HCT116 (cell line): Measurements from ENCODE around the gene GALNT6. TPM values are rescaled to one million over a fixed set of nuclear protein-coding genes. Genes with fewer than 3 reads are reported as not detected.

ENCODE experiments used
- ATAC-seq: fragments of 200-7000 bp; cut with Tn5 transposase; 2 replicates; pipeline ENCODE4 v1.9.1; 2020; ENCODE audit warnings: mild to moderate bottlenecking, moderate library complexity
- BruUV-seq: library from RNA; stranded (reverse); fragments of 400-500 nt; replicated peaks from 2 replicates; lab custom pipeline; 2021; lab: Mats Ljungman, UMichigan
- CTCF ChIA-PET: fragments of 300-600 bp; sonication (Branson Sonifier 250); formaldehyde crosslinking; loops from one replicate; lab custom pipeline; 2021; ENCODE audit warnings: antibody characterized with exemption; lab: Charles Lee
- POLR2A ChIA-PET: fragments of 300-600, 350-600 bp; sonication (Branson Sonifier 250); formaldehyde crosslinking; loops from one replicate; lab custom pipeline; 2021; ENCODE audit warnings: antibody characterized with exemption; lab: Charles Lee
- RAD21 ChIA-PET, 2 experiments: fragments of 300-600 bp; sonication (Branson Sonifier 250); formaldehyde crosslinking; loops; one replicate each; lab custom pipeline; 2023; ENCODE audit warnings: low total read pairs in 2 of 2; ENCODE audit not compliant: uncharacterized antibody in 2 of 2, unreplicated experiment in 2 of 2, low non-redundant PET in 1 of 2; lab: Charles Lee
- DNase-seq: peaks from one replicate; pipeline ENCODE4 v3.0.0-alpha.2; 2010; ENCODE audit warnings: low read depth, low spot score
- H2AFZ ChIP-seq: fragments of 200-600 bp; shearing (Covaris generic), sonication (generic); 2 replicates; pipeline ENCODE4 v1.6.1; 2017; ENCODE audit warnings: low read depth, mixed run types, mixed read lengths, antibody characterized with exemption, low read length; ENCODE audit not compliant: poor library complexity, severe bottlenecking
- H3K27ac ChIP-seq: 2 replicates; pipeline ENCODE4 v1.5.1; 2012; ENCODE audit warnings: low read depth, low read length
- H3K27me3 ChIP-seq: fragments of 200-600 bp; sonication (generic); 2 replicates; pipeline ENCODE4 v1.6.1; 2016; ENCODE audit warnings: mixed run types, low read length, mixed read lengths; ENCODE audit not compliant: insufficient read depth
- H3K36me3 ChIP-seq, 2 experiments: fragments of 200-500 bp in 1 of 2; fragments of 200-600 bp in 1 of 2; sonication (Bioruptor generic) in 1 of 2; sonication (generic) in 1 of 2; 2 replicates each; pipeline versions ENCODE4 v1.5.1 to v1.6.1; 2014 to 2016; ENCODE audit warnings: low read length in 2 of 2, inconsistent platforms in 1 of 2, mixed read lengths in 1 of 2, mixed run types in 1 of 2; ENCODE audit not compliant: insufficient read depth in 2 of 2, control insufficient read depth in 1 of 2
- H3K4me1 ChIP-seq, 2 experiments: fragments of 200-600 bp in 1 of 2; sonication (generic) in 1 of 2; 2 replicates each; pipeline versions ENCODE4 v1.5.1 to v1.6.1; 2012 to 2017; ENCODE audit warnings: low read length in 2 of 2, inconsistent platforms in 1 of 2, mild to moderate bottlenecking in 1 of 2, mixed read lengths in 1 of 2, mixed run types in 1 of 2, moderate library complexity in 1 of 2; ENCODE audit not compliant: insufficient read depth in 2 of 2, control insufficient read depth in 1 of 2
- H3K4me2 ChIP-seq: fragments of 200-600 bp; sonication (generic); 2 replicates; pipeline ENCODE4 v1.6.1; 2017; ENCODE audit warnings: mixed run types, low read length, mixed read lengths
- H3K4me3 ChIP-seq, 2 experiments: fragments of 200-600 bp in 1 of 2; sonication (generic) in 1 of 2; replicated peaks in 1 of 2; 2 replicates each; pipeline ENCODE4 v1.5.1; 2011 to 2016; ENCODE audit warnings: low read length in 2 of 2, control low read depth in 1 of 2, low read depth in 1 of 2, mild to moderate bottlenecking in 1 of 2, mixed read lengths in 1 of 2, mixed run types in 1 of 2
- H3K79me2 ChIP-seq: fragments of 200-600 bp; sonication (generic); 2 replicates; pipeline ENCODE4 v1.6.1; 2017; ENCODE audit warnings: mild to moderate bottlenecking, mixed run types, low read length, moderate library complexity, mixed read lengths; ENCODE audit not compliant: insufficient read depth
- H3K9ac ChIP-seq: fragments of 200-600 bp; sonication (generic); 2 replicates; pipeline ENCODE4 v1.6.1; 2016; ENCODE audit warnings: low read length, mixed read lengths
- H3K9me2 ChIP-seq: fragments of 200-600 bp; sonication (generic), shearing (Covaris generic); 2 replicates; pipeline ENCODE4 v1.6.1; 2017; ENCODE audit warnings: mixed run types, mild to moderate bottlenecking, moderate library complexity; ENCODE audit not compliant: insufficient read depth
- H3K9me3 ChIP-seq, 2 experiments: fragments of 200-500 bp in 1 of 2; fragments of 200-600 bp in 1 of 2; sonication (Bioruptor generic) in 1 of 2; sonication (generic) in 1 of 2; 2 replicates each; pipeline ENCODE4 v1.6.1; 2014 to 2017; ENCODE audit warnings: low read length in 2 of 2, mixed read lengths in 2 of 2, inconsistent platforms in 1 of 2, low read depth in 1 of 2, mild to moderate bottlenecking in 1 of 2, mixed run types in 1 of 2, moderate library complexity in 1 of 2; ENCODE audit not compliant: control insufficient read depth in 1 of 2, insufficient read depth in 1 of 2
- H4K20me1 ChIP-seq: fragments of 200-600 bp; sonication (generic), shearing (Covaris generic); 2 replicates; pipeline ENCODE4 v1.6.1; 2017; ENCODE audit warnings: mixed run types, mild to moderate bottlenecking, moderate library complexity; ENCODE audit not compliant: insufficient read depth
- CBX3 ChIP-seq: IDR thresholded peaks from 2 replicates; pipeline ENCODE4 v1.6.1; 2012; ENCODE audit warnings: low read depth
- CEBPB ChIP-seq: IDR thresholded peaks from 2 replicates; pipeline ENCODE4 v1.6.1; 2012; ENCODE audit warnings: low read depth
- CTCF ChIP-seq, 3 experiments: fragments of 200-600 bp in 1 of 3; sonication (generic) in 1 of 3; IDR thresholded peaks in 2 of 3; conservative IDR thresholded peaks in 1 of 3; 2 replicates each; pipeline ENCODE4 v1.5.1; 2012 to 2017; ENCODE audit warnings: low read depth in 2 of 3, low read length in 2 of 3, antibody characterized with exemption in 1 of 3, borderline replicate concordance in 1 of 3, control low read depth in 1 of 3, mild to moderate bottlenecking in 1 of 3, mixed read lengths in 1 of 3, mixed run types in 1 of 3, moderate library complexity in 1 of 3; ENCODE audit not compliant: insufficient read depth in 1 of 3
- EGR1 ChIP-seq: IDR thresholded peaks from 2 replicates; pipeline ENCODE4 v1.6.1; 2012; ENCODE audit warnings: low read depth
- ELF1 ChIP-seq: IDR thresholded peaks from 2 replicates; pipeline ENCODE4 v1.6.1; 2012; ENCODE audit warnings: low read depth, borderline replicate concordance
- EZH2 ChIP-seq: fragments of 200-600 bp; sonication (generic); IDR thresholded peaks from 2 replicates; pipeline ENCODE4 v1.6.1; 2017; ENCODE audit warnings: antibody characterized with exemption, mixed run types
- EZH2phosphoT487 ChIP-seq: fragments of 200-600 bp; IDR thresholded peaks from 2 replicates; pipeline ENCODE4 v1.6.1; 2018; ENCODE audit warnings: antibody characterized with exemption, borderline replicate concordance
- JUND ChIP-seq: IDR thresholded peaks from 2 replicates; pipeline ENCODE4 v1.6.1; 2012
- POLR2AphosphoS5 ChIP-seq: IDR thresholded peaks from 2 replicates; pipeline ENCODE4 v1.6.1; 2011; ENCODE audit warnings: mild to moderate bottlenecking, low read depth, low read length, moderate library complexity
- RAD21 ChIP-seq: IDR thresholded peaks from 2 replicates; pipeline ENCODE4 v1.6.1; 2012; ENCODE audit warnings: low read depth, mild to moderate bottlenecking
- REST ChIP-seq: IDR thresholded peaks from 2 replicates; pipeline ENCODE4 v1.6.1; 2012; ENCODE audit warnings: low read depth
- SIN3A ChIP-seq: IDR thresholded peaks from 2 replicates; pipeline ENCODE4 v1.6.1; 2012; ENCODE audit warnings: low read depth
- SP1 ChIP-seq: IDR thresholded peaks from 2 replicates; pipeline ENCODE4 v1.6.1; 2012; ENCODE audit warnings: low read depth
- TCF7L2 ChIP-seq: IDR thresholded peaks from 2 replicates; pipeline ENCODE4 v1.7.0; 2011; ENCODE audit warnings: borderline replicate concordance, inconsistent platforms; ENCODE audit not compliant: insufficient read depth, insufficient read length; ENCODE audit errors: extremely low read depth
- ZBTB33 ChIP-seq: IDR thresholded peaks from 2 replicates; pipeline ENCODE4 v1.6.1; 2011; ENCODE audit warnings: mild to moderate bottlenecking, low read length, moderate library complexity; ENCODE audit not compliant: insufficient replicate concordance; ENCODE audit errors: extremely low read depth
- ZFX ChIP-seq: fragments of 450-650 bp; IDR thresholded peaks from 2 replicates; pipeline ENCODE4 v1.6.1; 2017
- ZNF274 ChIP-seq: fragments of 200-500 bp; sonication (Bioruptor generic); IDR thresholded peaks from 2 replicates; pipeline ENCODE4 v1.6.1; 2014; ENCODE audit warnings: mild to moderate bottlenecking, low read depth, low read length, inconsistent platforms
- intact Hi-C: fragments of 100-400 bp; cut with micrococcal nuclease; formaldehyde crosslinking; loops from 2 replicates; pipeline ENCODE4 v1.10.0; 2022
- total RNA-seq: library from RNA; stranded (reverse); gene quantifications from one replicate; pipeline ENCODE4 v1.2.1, GENCODE V29; 2021; ENCODE audit not compliant: unreplicated experiment

GALNT6 gene
- total RNA-seq, 1 experiment from 2014 or later: 16.4 TPM

- TF ChIP-seq POLR2AphosphoS5 (no peak), CTCF (IDR thresholded peaks at IDR 0.05 in 2 of 3, conservative IDR thresholded peaks at IDR 0.05 in 1 of 3; ENCODE audit: borderline replicate concordance in 1 of 3, insufficient read depth in 1 of 3, low read depth in 2 of 3, low read length in 2 of 3) (no peak), SP1 (no peak), SIN3A (no peak), ZBTB33 (no peak), ZNF274 (no peak), REST (no peak), ELF1 (no peak), ZFX (no peak), EZH2 (no peak), JUND (no peak), EGR1 (no peak), CEBPB (no peak), RAD21 (no peak), EZH2phosphoT487 (no peak), TCF7L2 (no peak), CBX3 (no peak)
- Histone ChIP-seq H3K9me2 (no peaks in the 10 kb centered on the region), H3K9ac (no peak overlapping the region), H3K9me3 (no peaks in the 10 kb centered on the region), H3K79me2 (no peaks in the 10 kb centered on the region), H3K36me3 (no peaks in the 10 kb centered on the region), H2AFZ (no peak overlapping the region), H3K4me2 (no peak overlapping the region), H3K4me1 (peaks cover 5 to 20% of the 10 kb centered on the region in 2 experiments; a peak in 2 of 4 replicates), H3K27ac (no peak overlapping the region), H3K27me3 (no peaks in the 10 kb centered on the region), H3K4me3 (no peak overlapping the region), H4K20me1 (no peaks in the 10 kb centered on the region)
- BruUV-seq: no TSS peak
- ChIA-PET POLR2A (interaction anchor here (2.1 kb wide), 1 partner anchor 18 kb away, joined by 6 read pairs; no protein-coding TSS in a partner anchor), RAD21 (no interaction called here), CTCF (no interaction called here)
- ATAC-seq (no peak), DNase-seq (no peak)
- intact Hi-C loops: no loop called here
These were observed 1.8 kb downstream of the GALNT6 start for GRCh38 chr12:51389302-51389999.
